ENCODE measurements around the gene RECQL5. TPM values are rescaled to one million over a fixed set of nuclear protein-coding genes. Genes with fewer than 3 reads are reported as not detected.

Gene RECQL5
- total RNA-seq, 1 donor from 2014 or later, result 11.0 TPM

GRCh38 chr17:75615301-75615700 lies 51.7 kb downstream of the RECQL5 start:
- Histone ChIP-seq H3K36me3 (ENCODE audit: control insufficient read depth in 3 of 3, insufficient read depth in 3 of 3, low read length in 3 of 3) (peaks cover 5 to 15% (median 15%) of the 10 kb centered on the region in 3 donors), H3K4me1 (ENCODE audit: control insufficient read depth in 3 of 3, insufficient read depth in 3 of 3, low read length in 3 of 3) (no peaks in the 10 kb centered on the region), H3K27me3 (ENCODE audit: control insufficient read depth in 3 of 3, insufficient read depth in 3 of 3, low read length in 3 of 3) (peaks cover 0 to 14% (median 6%) of the 10 kb centered on the region in 3 donors), H3K9ac (ENCODE audit: low read depth in 1 of 3, low read length in 3 of 3) (no peak overlapping the region), H3K4me3 (ENCODE audit: low read length in 3 of 3) (no peak overlapping the region), H3K9me3 (ENCODE audit: control insufficient read depth in 3 of 3, low read length in 3 of 3) (no peaks in the 10 kb centered on the region), H3K27ac (ENCODE audit: low read depth, low read length) (no peak overlapping the region)

GRCh38 chr17:75614556-75615270 lies 52.2 kb downstream of the RECQL5 start:
- Histone ChIP-seq H3K27ac (ENCODE audit: low read depth, low read length) (no peak overlapping the region), H3K4me3 (ENCODE audit: low read length in 3 of 3) (no peak overlapping the region), H3K36me3 (ENCODE audit: control insufficient read depth in 3 of 3, insufficient read depth in 3 of 3, low read length in 3 of 3) (peaks cover 5 to 15% (median 12%) of the 10 kb centered on the region in 3 donors), H3K4me1 (ENCODE audit: control insufficient read depth in 3 of 3, insufficient read depth in 3 of 3, low read length in 3 of 3) (no peaks in the 10 kb centered on the region), H3K9me3 (ENCODE audit: control insufficient read depth in 3 of 3, low read length in 3 of 3) (no peaks in the 10 kb centered on the region), H3K27me3 (ENCODE audit: control insufficient read depth in 3 of 3, insufficient read depth in 3 of 3, low read length in 3 of 3) (peaks cover 0 to 10% (median 3%) of the 10 kb centered on the region in 3 donors), H3K9ac (ENCODE audit: low read depth in 1 of 3, low read length in 3 of 3) (no peak overlapping the region)

- no peak overlapping the region for H3K9ac ChIP-seq (ENCODE audit: low read depth in 1 of 3, low read length in 3 of 3)
- H3K4me3 ChIP-seq (ENCODE audit: low read length in 3 of 3), result no peak overlapping the region
- H3K36me3 ChIP-seq (ENCODE audit: control insufficient read depth in 3 of 3, insufficient read depth in 3 of 3, low read length in 3 of 3), result peaks cover 2 to 14% (median 12%) of the 10 kb centered on the region in 3 donors
- no peaks in the 10 kb centered on the region for H3K9me3 ChIP-seq (ENCODE audit: control insufficient read depth in 3 of 3, low read length in 3 of 3)
- H3K27ac ChIP-seq (ENCODE audit: low read depth, low read length), result no peak overlapping the region
- no peaks in the 10 kb centered on the region for H3K4me1 ChIP-seq (ENCODE audit: control insufficient read depth in 3 of 3, insufficient read depth in 3 of 3, low read length in 3 of 3)
- peaks cover 0 to 4% (median 3%) of the 10 kb centered on the region in 3 donors for H3K27me3 ChIP-seq (ENCODE audit: control insufficient read depth in 3 of 3, insufficient read depth in 3 of 3, low read length in 3 of 3)
Measured at GRCh38 chr17:75614006-75614405, 52.9 kb downstream of the RECQL5 start.

- H3K27ac ChIP-seq (ENCODE audit: low read depth, low read length), result no peak overlapping the region
- no peak overlapping the region for H3K9ac ChIP-seq (ENCODE audit: low read depth in 1 of 3, low read length in 3 of 3)
- H3K36me3 ChIP-seq (ENCODE audit: control insufficient read depth in 3 of 3, insufficient read depth in 3 of 3, low read length in 3 of 3), result peaks cover 2 to 11% (median 6%) of the 10 kb centered on the region in 3 donors
- H3K4me3 ChIP-seq (ENCODE audit: low read length in 3 of 3), result no peak overlapping the region
- no peaks in the 10 kb centered on the region for H3K9me3 ChIP-seq (ENCODE audit: control insufficient read depth in 3 of 3, low read length in 3 of 3)
- no peaks in the 10 kb centered on the region for H3K4me1 ChIP-seq (ENCODE audit: control insufficient read depth in 3 of 3, insufficient read depth in 3 of 3, low read length in 3 of 3)
- H3K27me3 ChIP-seq (ENCODE audit: control insufficient read depth in 3 of 3, insufficient read depth in 3 of 3, low read length in 3 of 3), result peaks cover 0 to 4% (median under 1%) of the 10 kb centered on the region in 3 donors
Measured at GRCh38 chr17:75612906-75613626, 53.9 kb downstream of the RECQL5 start.

- Histone ChIP-seq H3K4me3 (ENCODE audit: low read length in 3 of 3) (no peak overlapping the region), H3K36me3 (ENCODE audit: control insufficient read depth in 3 of 3, insufficient read depth in 3 of 3, low read length in 3 of 3) (peaks cover 0 to 7% (median 3%) of the 10 kb centered on the region in 3 donors), H3K9ac (ENCODE audit: low read depth in 1 of 3, low read length in 3 of 3) (no peak overlapping the region), H3K27me3 (ENCODE audit: control insufficient read depth in 3 of 3, insufficient read depth in 3 of 3, low read length in 3 of 3) (no peaks in the 10 kb centered on the region), H3K4me1 (ENCODE audit: control insufficient read depth in 3 of 3, insufficient read depth in 3 of 3, low read length in 3 of 3) (no peaks in the 10 kb centered on the region), H3K27ac (ENCODE audit: low read depth, low read length) (no peak overlapping the region), H3K9me3 (ENCODE audit: control insufficient read depth in 3 of 3, low read length in 3 of 3) (no peaks in the 10 kb centered on the region)
Measured at GRCh38 chr17:75611851-75612429, 55.0 kb downstream of the RECQL5 start.

- Histone ChIP-seq H3K9me3 (ENCODE audit: control insufficient read depth in 3 of 3, low read length in 3 of 3) (no peaks in the 10 kb centered on the region), H3K4me3 (ENCODE audit: low read length in 3 of 3) (no peak overlapping the region), H3K4me1 (ENCODE audit: control insufficient read depth in 3 of 3, insufficient read depth in 3 of 3, low read length in 3 of 3) (no peaks in the 10 kb centered on the region), H3K9ac (ENCODE audit: low read depth in 1 of 3, low read length in 3 of 3) (no peak overlapping the region), H3K27me3 (ENCODE audit: control insufficient read depth in 3 of 3, insufficient read depth in 3 of 3, low read length in 3 of 3) (no peaks in the 10 kb centered on the region), H3K36me3 (ENCODE audit: control insufficient read depth in 3 of 3, insufficient read depth in 3 of 3, low read length in 3 of 3) (peaks cover 0 to 7% (median 3%) of the 10 kb centered on the region in 3 donors), H3K27ac (ENCODE audit: low read depth, low read length) (no peak overlapping the region)
Measured at GRCh38 chr17:75610103-75610984, 56.6 kb downstream of the RECQL5 start.

GRCh38 chr17:75607086-75607485 lies 59.9 kb downstream of the RECQL5 start:
- Histone ChIP-seq H3K9ac (ENCODE audit: low read depth in 1 of 3, low read length in 3 of 3) (no peak overlapping the region), H3K4me3 (ENCODE audit: low read length in 3 of 3) (no peak overlapping the region), H3K9me3 (ENCODE audit: control insufficient read depth in 3 of 3, low read length in 3 of 3) (no peaks in the 10 kb centered on the region), H3K27ac (ENCODE audit: low read depth, low read length) (no peak overlapping the region), H3K27me3 (ENCODE audit: control insufficient read depth in 3 of 3, insufficient read depth in 3 of 3, low read length in 3 of 3) (no peaks in the 10 kb centered on the region), H3K4me1 (ENCODE audit: control insufficient read depth in 3 of 3, insufficient read depth in 3 of 3, low read length in 3 of 3) (no peaks in the 10 kb centered on the region), H3K36me3 (ENCODE audit: control insufficient read depth in 3 of 3, insufficient read depth in 3 of 3, low read length in 3 of 3) (peaks cover 0 to 4% (median 0%) of the 10 kb centered on the region in 3 donors)

- Histone ChIP-seq H3K27ac (ENCODE audit: low read depth, low read length) (no peak overlapping the region), H3K4me3 (ENCODE audit: low read length in 3 of 3) (no peak overlapping the region), H3K27me3 (ENCODE audit: control insufficient read depth in 3 of 3, insufficient read depth in 3 of 3, low read length in 3 of 3) (peaks cover 0 to 5% (median 0%) of the 10 kb centered on the region in 3 donors), H3K9me3 (ENCODE audit: control insufficient read depth in 3 of 3, low read length in 3 of 3) (no peaks in the 10 kb centered on the region), H3K9ac (ENCODE audit: low read depth in 1 of 3, low read length in 3 of 3) (no peak overlapping the region), H3K36me3 (ENCODE audit: control insufficient read depth in 3 of 3, insufficient read depth in 3 of 3, low read length in 3 of 3) (peaks cover 0 to 2% (median 0%) of the 10 kb centered on the region in 3 donors), H3K4me1 (ENCODE audit: control insufficient read depth in 3 of 3, insufficient read depth in 3 of 3, low read length in 3 of 3) (no peaks in the 10 kb centered on the region)
Measured at GRCh38 chr17:75605790-75606189, 61.2 kb downstream of the RECQL5 start.

GRCh38 chr17:75604034-75604695 lies 62.8 kb downstream of the RECQL5 start:
- Histone ChIP-seq H3K27me3 (ENCODE audit: control insufficient read depth in 3 of 3, insufficient read depth in 3 of 3, low read length in 3 of 3) (peaks cover 0 to 5% (median 0%) of the 10 kb centered on the region in 3 donors), H3K9ac (ENCODE audit: low read depth in 1 of 3, low read length in 3 of 3) (no peak overlapping the region), H3K4me1 (ENCODE audit: control insufficient read depth in 3 of 3, insufficient read depth in 3 of 3, low read length in 3 of 3) (no peaks in the 10 kb centered on the region), H3K9me3 (ENCODE audit: control insufficient read depth in 3 of 3, low read length in 3 of 3) (no peaks in the 10 kb centered on the region), H3K27ac (ENCODE audit: low read depth, low read length) (no peak overlapping the region), H3K4me3 (ENCODE audit: low read length in 3 of 3) (no peak overlapping the region), H3K36me3 (ENCODE audit: control insufficient read depth in 3 of 3, insufficient read depth in 3 of 3, low read length in 3 of 3) (no peaks in the 10 kb centered on the region)
